HG03097 (cell line): ENCODE data around the gene KCNK17.

ENCODE experiments used
- ATAC-seq: cut with Tn5 transposase; IDR thresholded peaks from one replicate; pipeline ENCODE4 v1.9.1; 2021; ENCODE audit not compliant: unreplicated experiment, low FRiP score

The KCNK17 gene, protein sequence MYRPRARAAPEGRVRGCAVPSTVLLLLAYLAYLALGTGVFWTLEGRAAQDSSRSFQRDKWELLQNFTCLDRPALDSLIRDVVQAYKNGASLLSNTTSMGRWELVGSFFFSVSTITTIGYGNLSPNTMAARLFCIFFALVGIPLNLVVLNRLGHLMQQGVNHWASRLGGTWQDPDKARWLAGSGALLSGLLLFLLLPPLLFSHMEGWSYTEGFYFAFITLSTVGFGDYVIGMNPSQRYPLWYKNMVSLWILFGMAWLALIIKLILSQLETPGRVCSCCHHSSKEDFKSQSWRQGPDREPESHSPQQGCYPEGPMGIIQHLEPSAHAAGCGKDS

DNA sequence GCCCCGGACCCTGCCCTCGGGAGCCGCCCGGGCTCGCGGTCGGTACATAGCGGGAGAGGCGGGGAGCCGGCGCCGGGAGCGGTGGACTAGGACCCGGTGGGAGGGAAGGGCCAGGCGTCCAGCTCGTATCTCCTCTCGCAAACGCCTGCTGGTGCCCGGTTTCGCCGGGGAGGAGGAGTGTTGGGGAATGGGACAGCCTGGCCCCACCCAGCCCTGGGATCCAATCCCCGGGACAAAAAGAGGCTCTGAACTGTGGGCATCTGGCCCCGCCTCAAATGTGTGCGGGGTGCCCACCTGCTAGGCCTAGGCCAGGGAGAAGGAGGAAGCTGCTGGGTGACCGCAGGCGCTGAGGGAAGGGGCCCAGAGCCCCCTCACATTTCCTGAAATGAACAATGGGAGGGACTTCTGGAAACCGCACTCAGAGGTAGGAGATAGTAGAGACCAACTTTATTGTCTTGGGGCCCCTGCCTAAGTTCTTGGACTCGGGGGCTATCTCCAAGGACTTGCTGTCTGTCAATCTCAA, at the start of gene KCNK17:
KCNK17 (minus strand) TSS at position 147 of the 523 bp plus-strand sequence; CDS start at position 48, 99 bp downstream.
- no peak for ATAC-seq

DNA sequence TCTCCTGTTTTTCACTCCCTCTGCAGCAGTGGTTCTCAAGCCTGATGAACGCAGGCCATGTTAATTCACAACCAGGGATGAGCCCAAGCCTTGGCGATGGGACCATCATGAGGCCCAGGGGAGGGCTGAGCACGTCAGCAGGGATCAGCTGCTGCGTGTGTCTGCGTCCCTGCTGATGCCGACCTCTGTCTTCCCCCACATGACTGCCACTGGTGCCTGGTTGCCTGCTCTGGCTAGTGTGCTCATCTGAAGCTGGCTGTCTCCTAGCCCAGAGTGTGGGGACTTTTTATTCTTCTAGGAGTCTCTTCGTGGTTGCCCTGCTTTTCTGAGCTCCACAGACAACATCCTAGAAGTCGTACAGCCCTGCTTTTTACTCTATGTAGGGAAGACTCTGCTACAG, 49.1 kb upstream of the KCNK17 start:
- no peak for ATAC-seq

DNA sequence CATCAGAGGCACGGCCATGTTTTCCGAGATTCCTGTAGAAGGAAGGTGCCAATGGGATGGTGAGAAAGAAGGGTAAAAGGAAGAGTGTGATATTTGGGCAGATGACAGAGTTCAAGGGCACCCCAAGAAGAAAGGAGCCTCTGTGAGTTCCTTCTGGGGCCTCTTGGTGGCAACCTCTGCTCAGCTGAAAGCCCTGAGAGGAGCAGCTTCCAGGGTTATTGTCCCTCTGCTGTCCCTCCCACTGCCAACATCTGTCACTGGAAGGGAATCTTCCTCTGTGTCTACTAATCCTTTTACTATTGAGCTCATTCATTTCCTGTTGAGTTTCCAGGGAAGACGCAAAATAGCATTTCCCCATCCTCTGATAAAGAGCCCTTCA, 48.3 kb upstream of the KCNK17 start:
- no peak for ATAC-seq

DNA sequence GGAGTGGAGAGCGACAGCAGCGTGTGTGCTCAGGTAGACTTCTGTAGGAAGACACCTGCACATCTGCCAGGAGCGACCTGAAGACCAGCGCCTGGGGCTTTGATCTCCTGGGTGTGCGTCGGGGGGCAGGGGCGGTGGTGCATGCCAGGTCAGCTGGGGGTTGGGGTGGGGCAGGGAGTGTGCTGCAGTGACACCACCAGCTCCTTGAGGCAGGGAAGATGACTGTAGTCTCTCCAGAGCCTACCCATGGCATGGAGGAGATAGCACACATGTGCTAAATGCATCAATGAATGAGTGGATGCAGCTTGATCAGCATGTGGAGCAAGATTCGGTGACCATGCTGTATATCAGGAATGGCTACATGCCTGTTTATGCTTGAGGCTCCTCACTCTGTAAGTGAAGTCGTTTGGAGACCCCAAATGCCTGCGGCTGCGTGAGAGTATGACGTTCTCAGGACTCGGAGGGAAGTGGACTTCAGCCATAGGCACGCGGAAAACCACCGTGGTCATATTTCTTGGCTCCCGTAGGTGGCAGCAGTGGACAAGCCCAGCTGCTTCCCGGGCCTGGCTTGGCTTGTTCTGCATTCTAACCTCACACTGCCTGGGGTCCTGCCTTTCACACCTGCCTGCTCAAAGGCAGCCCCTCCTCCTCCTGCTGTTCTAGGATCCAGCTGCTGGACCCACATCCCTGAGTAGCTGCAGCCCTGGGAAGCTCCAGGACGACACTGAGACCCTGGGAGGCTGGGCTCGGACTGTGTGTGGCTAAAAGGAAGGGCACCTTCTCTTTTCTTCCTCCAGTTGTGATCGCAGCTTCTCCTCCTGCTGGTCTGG, 47.7 kb upstream of the KCNK17 start:
- no peak for ATAC-seq

DNA sequence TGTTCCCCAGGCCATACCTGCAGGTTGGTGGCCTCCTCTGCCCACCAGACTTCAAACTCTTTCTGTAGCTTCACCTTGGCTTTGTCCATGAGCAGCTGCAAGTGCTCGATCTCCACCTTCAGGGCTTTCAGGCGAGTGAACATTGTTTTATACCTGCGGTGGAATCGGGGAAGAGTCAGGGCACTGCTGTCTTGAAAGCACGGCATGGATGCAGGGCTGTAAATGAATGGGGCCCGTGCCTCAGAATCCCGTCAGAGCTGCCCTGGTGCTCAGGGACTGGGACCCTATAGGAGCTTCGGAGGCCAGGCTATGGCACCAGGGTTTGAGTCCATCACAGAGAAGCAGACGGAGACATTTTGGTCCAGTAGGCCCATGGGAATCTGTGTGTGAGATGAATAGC, 46.2 kb upstream of the KCNK17 start:
- ATAC-seq, result no peak

DNA sequence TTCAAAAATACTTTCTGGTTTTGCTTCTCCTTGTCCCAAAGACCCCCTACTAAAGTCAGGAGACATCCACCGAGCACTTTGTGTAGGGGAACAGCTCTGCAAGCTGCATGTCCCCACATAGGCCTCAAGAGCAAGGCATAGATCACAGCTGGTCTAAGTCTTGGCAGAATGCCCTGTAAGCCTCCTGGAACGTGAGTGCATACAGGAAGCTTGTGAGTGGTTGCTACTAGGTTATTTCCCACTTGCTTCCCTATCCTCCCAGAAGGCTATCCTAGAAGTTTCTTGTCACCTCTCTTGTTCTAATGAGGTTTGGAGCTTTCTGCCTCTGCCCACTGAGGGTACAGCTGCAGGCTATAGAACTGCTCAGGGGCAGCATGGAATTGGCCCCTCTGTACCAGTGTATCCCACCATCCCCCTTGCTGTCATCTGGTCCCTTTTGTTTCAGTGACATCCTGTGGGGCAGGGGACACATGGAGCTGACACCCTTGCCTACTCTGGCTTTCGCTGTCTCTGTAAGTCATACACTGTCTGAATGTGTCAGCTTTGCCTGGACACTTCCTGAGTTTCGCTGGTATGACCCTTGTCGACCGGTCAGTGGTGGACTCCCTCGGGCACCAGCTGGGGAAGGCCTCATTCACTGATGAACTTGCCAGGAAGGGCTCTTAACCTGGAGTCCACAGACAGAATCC, 43.9 kb upstream of the KCNK17 start:
- no peak for ATAC-seq

DNA sequence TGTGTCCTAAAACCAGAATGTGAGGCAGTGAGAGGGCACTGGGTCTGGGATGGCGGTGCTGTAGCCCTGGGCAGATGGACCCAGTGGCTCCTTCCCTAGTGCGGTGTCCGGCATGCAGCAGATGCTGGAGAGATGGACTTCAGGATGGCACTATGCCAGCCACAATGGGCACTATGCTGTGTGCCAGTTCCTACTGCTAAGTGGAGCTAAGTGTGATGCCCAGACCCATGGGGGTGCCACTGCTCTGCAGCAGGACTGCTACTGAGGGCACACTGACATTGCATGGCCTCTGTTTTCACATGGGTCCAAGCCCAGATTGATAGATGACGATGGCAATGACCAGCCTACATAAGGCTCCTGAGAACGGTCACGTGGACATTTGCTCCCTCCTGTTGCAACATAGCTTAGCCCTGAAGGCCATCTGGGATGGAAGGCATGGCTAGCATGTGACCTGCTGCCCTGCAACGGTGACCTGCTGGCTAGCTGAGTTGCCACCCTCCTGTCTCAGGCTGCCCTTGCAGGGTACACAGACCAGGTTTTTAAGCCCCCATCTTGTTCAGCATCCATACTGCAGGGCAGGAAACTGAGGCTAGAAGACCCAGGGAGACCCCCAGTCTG, 39.6 kb upstream of the KCNK17 start:
- no peak for ATAC-seq

DNA sequence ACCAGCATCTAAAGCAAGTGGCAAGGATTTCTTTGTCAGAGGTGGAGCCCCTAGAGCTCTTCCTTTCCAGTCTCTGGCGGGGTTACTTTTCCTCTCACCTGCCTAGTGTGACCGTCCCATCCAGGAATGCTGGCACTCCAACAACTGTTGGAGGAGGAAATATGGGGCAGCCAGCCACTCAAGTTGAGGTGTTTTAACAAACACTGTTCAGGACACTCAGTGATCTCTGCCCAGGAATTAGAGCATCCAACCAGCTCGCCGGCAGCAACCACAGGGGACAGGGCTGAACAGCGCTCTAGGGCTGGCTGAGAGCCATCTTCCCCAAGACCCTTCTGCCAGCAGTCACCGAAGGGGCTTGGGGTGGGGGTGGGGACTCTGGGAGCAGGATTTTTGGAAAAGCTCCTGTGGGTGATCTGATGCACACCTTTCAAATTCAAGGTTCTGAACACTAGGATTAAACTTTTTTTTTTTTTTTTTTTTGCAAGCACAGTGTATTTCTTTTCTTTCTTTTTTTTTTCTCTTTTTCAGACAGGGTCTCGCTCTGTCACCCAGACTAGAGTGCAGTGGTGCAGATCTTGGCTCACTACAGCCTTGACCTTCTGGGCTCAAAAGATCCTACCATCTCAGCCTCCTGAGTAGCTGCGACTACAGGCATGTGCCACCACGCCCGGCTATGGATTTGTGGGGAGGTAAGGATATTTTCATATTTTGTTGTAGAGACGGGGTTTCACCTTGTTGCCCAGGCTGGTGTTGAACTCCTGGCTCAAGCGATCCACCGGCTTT, 36.7 kb upstream of the KCNK17 start:
- ATAC-seq, result no peak

DNA sequence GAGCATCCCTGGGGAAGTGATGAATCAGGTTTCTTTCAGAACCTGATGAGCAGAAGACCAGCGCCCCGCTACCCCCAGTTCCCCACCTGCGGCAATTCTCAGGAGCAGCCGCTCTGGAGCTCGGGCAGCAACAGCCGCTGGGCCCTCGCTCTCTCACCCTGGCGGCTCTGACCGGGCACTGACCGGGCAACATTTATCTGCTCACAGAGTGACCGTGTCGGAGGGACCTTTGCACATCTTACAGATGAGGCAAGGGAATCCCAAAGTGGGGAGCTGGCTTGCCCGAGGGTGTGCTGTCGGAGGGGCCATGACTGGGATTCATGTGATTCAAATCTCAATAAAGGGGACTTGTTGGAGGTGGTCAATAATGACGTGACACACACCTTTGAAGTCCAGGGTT, 34.5 kb upstream of the KCNK17 start:
- no peak for ATAC-seq

DNA sequence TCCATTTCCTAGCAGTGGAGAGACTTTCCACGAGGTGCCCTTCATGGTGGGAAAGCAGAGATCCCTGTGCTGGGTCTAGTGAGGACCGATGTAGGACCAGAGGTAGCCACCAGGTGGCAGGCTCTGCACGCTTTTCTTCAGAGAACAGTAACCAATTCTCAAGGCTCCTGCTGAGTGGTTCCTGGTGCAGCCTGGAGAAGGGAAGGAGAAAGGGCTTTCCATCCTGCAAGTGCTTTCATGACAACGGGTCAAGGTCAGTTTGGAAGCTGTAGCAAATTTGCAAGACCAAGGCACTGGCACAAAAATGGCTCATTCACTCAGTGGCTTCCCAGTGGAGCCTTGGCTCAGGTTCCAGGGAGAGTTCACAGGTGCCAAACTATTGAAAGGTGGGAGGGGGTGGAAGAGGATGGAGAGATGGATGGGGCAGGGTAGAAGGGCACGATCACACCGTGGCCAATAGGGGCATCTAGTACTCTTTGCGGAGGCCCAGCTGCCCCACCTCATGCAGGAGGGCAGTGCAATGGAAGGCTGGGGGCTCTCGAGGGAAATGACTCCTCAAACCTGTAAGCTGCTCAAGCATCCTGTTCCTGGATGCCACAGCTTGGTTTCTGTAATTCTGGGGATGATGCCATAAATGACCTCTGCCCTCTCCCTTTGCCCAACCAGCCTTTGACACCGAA, 33.8 kb upstream of the KCNK17 start:
- no peak for ATAC-seq

DNA sequence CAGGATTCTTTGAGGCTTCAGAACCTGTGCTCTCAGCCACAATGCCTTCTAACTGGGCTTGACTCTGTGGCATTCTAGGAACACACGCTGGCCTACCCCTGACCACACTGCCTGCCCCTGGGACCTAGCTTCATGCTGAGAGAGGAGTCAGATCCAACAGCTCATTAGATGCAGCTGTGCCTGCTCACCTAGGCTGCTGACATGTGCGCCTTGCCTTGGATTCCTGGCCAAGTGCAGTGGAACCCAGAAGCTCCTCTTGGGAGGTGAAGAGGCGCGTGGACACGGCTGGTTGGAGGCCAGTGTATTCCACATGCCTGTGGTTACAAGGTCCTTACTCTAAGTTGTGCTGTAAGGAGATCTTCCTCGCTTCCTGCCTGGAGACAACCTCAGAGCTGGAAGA, 33.0 kb upstream of the KCNK17 start:
- no peak for ATAC-seq

DNA sequence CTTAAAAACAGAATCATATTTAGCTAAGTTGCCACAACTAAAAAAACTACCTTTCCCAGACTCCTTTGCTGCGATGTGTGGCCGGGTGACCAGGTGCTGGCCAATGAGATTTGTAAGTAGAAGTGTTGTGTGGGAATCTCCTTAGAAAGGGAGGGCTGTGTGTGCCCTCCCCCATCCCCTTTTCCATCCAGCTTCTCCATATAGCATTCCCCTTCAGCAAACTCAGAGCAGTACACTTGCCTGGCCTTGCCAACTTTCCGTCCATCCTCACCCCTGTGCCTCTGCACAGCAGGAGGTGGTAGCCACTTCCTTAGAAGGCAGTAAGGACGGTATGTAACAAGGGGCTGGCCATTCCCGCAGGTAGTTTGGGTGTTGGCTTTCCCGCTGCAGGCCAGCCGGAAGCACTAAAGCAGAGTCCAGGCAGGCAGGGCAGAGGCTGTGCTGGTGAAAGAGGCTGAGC, 30.6 kb upstream of the KCNK17 start:
- no peak for ATAC-seq

DNA sequence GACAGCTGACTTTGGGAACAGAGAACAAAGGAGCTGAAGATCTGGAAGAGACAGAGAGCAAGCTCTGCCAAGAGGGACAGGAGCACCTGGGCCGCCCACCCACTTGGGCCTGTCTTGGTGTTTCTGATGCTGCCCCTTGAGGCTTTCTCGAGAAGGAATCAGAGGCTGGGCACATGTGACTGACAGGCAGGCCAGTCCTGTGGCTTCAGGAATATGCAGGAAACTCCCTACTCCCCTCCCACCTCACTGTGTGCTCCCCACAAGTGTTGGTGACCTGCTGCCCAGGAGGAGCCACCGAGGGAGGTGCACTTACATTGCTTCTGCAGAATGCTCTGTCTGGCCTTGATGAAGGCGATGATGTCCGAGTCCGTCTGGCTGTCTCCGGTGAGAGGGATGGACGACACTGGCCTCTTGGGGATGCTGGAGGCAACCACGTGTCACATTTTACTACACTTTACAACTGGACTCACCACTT, 29.2 kb upstream of the KCNK17 start:
- ATAC-seq, result no peak

DNA sequence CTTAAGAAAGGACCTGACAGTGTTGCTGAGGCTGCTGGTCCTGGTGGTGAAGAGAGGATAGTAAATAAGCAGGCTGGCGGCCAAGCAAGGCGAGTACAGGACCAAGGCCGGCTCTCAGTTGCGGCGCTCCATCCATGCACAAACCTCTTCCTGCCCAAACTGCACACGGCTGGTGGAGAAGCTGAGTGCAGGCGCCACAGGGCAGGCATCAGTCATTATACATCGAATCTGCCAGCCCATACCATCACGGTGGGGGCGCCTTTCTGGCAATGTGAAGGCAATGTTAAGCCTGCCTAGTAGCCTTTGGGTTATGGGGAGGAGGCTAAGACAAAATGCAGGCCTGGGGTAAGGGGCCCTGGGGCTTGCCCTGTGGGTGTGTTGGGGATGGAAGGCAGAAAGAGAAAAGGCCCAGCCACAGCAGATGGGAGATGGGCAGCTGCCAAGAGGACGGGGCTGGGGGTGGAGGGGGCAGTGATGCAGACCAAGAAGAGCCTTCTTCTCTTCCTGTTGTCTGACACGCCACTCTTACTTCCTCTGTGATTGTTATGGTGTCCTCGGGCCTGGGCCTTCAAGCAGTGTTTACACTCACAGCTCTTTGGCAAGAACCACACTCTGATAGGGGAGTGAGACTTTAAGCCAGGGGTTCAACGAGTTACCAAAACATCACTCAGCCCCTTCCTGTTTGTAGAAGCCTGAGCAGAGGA, 28.6 kb upstream of the KCNK17 start:
- no peak for ATAC-seq

DNA sequence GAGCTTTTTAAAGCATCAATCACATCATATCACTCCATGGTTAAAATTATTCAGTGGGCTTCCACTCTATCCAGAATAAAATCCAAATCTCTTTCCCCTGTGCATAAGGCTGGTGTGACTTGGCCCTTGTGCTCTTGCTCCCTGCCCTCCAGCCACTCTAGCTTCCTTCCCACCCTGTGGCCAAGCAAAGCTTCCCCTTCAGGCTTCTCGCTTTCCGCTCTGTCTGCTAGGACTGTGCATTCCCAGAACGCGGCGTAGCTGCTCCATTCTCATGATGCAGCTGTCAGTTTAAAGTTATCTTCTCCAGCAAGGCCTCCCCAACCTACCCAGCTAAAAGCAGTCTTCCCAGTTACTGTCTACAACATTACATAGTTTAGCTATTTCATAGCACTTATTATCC, 27.7 kb upstream of the KCNK17 start:
- no peak for ATAC-seq

DNA sequence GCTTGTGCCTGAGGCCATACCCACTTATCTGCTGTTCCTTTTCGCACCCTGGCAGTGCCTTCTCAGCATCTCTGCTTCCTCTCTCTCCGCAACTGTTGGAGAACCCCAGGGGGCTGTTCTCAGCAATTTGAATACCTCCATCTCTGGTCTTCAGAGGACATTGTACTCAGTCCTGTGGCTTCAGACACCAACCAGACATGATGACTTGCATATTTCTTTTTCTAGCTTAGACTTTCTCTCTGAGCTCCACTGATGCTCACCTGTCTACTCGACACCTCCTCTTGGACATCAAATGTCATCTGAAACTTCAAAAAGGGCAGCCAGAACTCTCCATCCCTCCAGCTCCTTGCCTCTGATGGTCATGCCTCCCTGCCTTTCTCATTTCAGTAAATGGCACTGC, 27.1 kb upstream of the KCNK17 start:
- ATAC-seq, result no peak

DNA sequence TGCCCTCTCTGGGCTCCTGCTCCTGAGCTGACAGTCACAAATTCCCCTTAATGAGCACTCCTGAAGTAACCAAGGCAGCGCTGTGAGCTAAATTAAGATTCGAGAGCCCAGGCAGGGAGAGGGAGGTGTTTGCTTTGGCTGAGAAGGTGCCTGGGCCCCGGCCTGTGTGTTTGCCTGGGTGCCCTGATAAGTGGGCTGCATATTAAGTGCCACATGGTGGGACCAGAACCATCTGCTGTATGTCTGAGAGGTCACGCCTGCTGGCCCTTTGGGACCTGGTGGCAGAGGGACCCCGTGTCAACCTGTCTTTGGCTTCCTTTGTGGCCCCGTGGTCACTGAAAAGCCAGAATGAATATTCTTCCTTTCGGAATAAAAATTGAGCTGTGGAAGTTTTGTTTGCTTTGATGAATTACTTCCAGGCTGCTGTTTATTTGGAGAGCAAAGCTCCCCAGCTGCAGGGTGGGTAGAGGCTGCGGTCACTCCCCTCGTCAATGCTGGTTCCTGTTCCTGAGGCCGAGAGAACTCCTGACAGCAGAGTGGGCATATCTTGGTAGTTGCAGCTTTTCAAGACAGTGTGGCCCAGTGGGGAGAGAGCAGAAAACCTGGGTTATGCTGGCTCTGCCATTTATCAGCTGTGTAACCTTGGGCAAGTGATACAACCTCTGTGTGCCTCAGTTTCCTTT, 25.8 kb upstream of the KCNK17 start:
- ATAC-seq, result no peak
